OCI-LY7 (cell line): ENCODE measurements around the gene B9D2.

Experiments
- EZH2phosphoT487 ChIP-seq: fragments of 200-600 bp; sonication (generic); IDR thresholded peaks from 2 replicates; pipeline ENCODE4 v1.6.1; 2018; ENCODE audit warnings: low read depth, borderline replicate concordance, mild to moderate bottlenecking, mixed run types, antibody characterized with exemption, low read length, moderate library complexity, mixed read lengths
- TF ChIP-seq, protein P1 (sequence below): fragments of 200-600 bp; sonication (generic); conservative IDR thresholded peaks from 2 replicates; pipeline ENCODE4 v1.5.1; 2014; ENCODE audit warnings: mild to moderate bottlenecking, antibody characterized with exemption, low read length, moderate library complexity, mixed read lengths

- TF ChIP-seq, protein P1, sequence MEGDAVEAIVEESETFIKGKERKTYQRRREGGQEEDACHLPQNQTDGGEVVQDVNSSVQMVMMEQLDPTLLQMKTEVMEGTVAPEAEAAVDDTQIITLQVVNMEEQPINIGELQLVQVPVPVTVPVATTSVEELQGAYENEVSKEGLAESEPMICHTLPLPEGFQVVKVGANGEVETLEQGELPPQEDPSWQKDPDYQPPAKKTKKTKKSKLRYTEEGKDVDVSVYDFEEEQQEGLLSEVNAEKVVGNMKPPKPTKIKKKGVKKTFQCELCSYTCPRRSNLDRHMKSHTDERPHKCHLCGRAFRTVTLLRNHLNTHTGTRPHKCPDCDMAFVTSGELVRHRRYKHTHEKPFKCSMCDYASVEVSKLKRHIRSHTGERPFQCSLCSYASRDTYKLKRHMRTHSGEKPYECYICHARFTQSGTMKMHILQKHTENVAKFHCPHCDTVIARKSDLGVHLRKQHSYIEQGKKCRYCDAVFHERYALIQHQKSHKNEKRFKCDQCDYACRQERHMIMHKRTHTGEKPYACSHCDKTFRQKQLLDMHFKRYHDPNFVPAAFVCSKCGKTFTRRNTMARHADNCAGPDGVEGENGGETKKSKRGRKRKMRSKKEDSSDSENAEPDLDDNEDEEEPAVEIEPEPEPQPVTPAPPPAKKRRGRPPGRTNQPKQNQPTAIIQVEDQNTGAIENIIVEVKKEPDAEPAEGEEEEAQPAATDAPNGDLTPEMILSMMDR: no peak
- TF ChIP-seq EZH2phosphoT487: no peak
Observed at GRCh38 chr19:41399525-41399924, 35.6 kb upstream of the B9D2 start.
